Glomerular visceral epithelial cell (primary cell): ENCODE measurements around the gene ITPRIP.

Source experiments
- DNase-seq: peaks from one replicate; pipeline ENCODE4 v3.0.0-alpha.2; 2016; ENCODE audit errors: extremely low spot score

ITPRIP gene

DNA sequence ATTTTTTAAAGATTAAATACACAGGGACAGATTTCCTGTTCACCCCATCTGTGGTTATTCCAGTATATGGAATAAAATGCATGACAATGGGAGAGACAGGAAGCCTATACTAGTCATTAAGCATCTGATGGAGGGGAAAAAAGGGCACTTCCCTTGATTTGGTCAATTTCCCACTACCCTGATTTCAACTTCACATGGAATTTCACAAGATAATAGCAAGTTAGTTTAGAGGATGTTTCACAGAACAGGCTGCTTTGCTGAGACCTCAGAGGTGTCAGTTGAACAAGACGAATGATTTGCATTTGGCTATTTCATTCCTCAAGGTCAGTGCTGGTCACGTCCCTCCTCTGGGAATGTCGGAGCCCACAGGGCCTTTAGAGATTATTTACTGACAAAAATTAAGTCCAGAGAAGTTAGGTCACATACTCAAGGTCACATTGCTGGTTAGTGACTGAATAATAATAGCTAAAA is 4.7 kb upstream of the ITPRIP start:
- no peak for DNase-seq

DNA sequence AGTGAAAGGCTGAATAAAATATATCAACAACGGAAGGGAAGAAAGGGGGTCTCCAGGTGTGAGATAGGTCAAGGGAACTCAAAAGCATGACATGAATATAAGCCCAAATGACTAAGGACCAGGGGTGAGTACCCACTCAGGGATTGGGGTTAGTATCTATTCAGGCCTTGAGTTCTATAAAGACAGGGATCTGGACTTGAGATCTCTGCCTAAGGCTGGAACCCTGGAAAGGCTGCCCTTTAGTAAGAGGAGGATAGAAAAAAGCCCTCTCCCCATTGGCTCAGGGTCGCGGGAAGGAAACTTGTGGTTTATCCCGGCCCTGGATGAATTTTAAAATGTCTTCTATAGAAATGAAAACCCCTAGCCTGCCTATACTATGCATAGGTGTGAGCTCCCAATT is 2.4 kb upstream of the ITPRIP start:
- DNase-seq = no peak

GRCh38 chr10:104340111-104340526 is 1.9 kb upstream of the ITPRIP start:
- DNase-seq = no peak

DNA sequence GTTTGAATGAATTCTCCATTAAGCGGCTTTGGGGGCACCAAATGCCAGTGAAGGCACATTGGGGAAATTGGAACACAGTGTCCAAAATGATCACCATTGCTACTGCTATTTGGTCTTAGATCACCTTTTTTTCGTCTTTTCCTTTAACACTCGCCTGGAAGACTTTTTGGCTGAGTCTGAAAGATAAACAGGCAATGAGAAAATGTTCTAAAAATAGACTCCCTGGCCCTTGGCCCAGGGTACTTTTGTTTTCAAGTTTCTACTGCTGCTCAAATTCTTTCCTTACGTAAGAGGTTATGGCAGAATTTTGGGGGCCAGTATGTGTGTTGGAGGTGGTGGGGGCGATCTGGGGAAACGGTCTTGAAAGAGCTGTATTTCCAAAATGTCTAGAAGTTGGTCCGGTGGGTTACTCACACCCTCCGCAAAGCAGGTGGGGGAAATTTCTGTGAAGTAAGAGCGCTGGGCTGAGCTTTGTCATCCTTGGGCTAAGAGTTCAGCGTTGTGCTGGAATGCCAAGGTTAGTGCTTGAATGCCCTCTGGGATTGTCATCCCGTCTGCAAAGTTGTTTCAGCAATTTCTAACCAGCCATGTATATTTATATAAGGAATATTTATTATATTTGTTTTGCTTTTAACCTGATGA is 1.3 kb upstream of the ITPRIP start:
- peak; percentile 64 for DNase-seq

DNA sequence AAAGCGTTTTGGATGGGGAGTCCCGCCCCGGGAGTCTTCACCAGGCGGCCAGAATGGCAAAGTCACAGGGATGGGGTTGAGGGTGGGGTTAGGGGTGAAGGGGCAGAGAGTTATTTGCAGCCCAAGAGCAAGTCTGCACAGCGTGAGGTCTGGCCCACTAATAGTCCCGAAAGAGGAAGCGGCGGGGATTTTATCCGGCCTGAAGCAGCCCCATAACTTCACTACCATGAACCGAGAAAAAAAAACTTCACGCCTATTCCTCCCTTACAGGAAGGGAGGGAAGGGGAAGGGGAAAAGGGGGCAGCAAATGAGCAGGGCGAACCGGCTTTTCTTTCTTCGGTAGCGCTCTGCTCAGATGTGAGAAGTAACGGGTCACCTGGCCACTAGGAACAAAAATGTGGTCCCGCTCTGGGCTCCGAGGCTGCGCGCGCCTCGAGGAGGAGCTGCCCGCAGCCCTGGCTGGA is 712 bp downstream of the ITPRIP start:
- DNase-seq = peak; percentile 46

DNA sequence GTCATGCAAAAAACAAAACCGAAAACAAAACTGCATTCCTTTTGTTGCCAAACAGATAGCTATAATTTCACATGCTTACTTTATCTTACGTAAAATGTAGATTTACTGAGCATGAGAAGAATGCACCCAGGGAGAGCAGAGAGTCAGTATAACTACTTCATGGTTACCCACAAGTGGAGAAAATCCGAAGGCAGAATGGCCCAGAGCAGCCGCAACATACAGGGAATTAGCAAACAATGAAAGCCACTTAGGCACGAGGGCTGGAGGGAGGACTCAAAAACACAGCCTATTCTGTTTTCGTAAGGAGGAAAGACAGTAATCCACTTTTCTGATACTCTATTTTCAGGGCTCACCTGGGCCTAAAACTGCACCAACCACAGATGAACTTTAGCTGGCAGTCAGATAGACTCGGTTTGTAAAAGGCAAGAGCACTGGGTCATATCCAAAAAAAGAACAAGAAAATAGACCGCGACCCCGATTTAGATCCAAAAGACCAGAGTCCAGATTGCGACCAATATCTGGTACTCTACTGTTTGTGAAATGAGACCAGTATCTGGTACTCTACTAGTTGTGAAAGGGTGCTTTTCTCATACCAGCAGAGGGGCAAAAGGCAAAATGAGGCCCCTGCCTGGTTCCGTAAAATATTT is 1.3 kb downstream of the ITPRIP start:
- peak; percentile 57 for DNase-seq

GRCh38 chr10:104334965-104335650 is 3.2 kb downstream of the ITPRIP start:
- DNase-seq = no peak

GRCh38 chr10:104334561-104334960 is 3.7 kb downstream of the ITPRIP start:
- no peak for DNase-seq

- DNase-seq = no peak
These were observed 4.4 kb downstream of the ITPRIP start for GRCh38 chr10:104333728-104334373.

DNA sequence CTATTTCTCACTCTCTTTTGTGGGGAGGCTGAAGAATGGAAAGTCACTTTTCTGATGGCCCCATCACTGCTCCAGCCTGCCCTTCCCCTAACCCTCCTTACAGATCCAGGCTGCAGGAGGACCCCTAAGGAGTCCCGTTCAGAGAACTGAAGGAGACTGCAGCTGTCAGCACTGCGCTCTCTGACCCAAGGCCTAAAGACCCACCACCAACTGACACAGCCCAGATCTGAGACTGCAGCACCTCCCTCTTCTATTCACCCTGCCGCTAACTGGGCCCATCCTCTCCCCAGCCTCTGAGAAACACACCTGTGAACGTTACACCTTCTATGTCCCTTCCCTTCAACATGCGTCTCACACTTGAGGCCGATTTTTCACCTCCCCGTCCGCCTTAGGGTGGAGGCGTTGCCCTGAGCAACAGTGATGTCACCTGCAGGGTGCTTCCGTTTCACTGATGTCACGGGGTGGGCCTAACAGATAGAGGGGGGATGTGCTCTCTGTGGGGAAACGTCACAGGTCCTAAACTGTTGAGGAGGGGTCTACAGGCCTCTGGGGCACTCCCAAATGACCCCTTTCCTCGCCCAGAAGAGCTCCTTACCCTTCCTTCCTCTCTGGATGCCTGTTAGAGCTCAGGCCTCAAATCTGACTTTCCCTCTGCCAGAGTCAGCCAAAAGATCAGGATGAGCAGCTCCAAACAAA is 5.1 kb downstream of the ITPRIP start:
- no peak for DNase-seq

DNA sequence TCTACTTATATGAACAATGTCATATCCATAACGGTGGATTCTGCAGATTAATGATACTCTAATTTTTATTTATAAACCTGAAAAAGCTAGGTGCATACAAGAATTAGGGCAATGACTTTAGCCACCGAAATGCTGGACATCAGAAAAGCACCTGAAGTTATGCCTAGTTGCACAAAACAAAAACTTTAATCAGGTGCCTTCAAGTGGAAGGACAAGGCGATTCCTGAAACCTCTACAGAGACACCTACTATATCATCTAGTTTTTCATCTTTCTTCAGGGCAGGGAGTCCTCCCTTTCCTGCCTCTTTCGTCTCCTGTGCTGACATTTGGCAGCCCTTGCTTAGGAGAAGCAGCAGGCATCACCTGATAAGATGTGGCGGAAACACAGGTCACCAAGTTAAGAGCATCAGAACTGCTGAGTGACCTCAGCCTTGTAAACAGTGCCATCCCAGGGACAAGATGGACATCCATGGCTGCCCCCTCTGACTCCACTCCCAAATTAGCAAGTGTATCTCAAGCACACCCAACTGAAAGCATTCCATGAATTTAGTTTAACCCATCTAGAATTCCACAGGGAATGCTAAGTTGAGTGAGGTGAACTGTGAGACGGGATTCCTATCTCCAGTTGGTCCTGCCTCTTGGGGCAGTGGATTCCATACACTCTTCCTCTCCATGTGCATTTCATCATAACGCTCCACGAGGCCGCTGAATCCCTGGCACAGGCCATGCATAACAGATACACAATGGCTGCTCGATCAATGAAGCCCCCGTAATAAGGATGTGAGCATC is 5.8 kb downstream of the ITPRIP start:
- DNase-seq = no peak

DNA sequence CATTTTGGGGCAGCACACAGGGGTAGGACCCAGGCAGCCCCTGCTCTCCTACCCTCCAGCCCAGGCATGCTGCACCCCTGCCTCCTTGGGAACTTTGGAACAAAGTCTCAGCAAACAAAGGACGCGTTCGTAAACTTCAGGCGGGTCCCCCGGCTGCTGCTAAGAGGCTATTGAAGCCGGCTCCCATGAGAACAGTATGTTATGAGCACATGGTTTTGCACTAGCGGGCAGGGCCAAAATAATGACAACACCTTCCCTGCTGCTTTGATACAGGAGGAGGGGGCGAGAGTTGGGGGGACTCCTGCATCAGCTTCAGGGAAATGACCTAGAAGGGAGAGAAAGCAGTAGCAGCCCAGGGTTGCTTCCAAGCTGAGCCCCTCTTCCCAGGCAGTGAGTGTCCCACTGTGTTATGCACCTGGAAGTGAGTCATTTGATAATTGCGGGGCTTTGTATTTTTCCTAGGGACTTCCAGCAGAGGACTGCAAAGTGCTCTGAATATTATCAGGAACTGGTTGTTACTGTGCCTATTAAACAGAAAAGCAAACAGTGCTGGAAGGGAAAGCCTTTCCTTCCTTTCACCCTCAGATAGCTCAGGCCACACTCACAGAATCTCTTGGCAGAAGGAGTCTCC is 6.9 kb downstream of the ITPRIP start:
- DNase-seq = peak; percentile 62

- DNase-seq = peak; percentile 55
These were observed 7.8 kb downstream of the ITPRIP start for GRCh38 chr10:104330168-104331110.

DNA sequence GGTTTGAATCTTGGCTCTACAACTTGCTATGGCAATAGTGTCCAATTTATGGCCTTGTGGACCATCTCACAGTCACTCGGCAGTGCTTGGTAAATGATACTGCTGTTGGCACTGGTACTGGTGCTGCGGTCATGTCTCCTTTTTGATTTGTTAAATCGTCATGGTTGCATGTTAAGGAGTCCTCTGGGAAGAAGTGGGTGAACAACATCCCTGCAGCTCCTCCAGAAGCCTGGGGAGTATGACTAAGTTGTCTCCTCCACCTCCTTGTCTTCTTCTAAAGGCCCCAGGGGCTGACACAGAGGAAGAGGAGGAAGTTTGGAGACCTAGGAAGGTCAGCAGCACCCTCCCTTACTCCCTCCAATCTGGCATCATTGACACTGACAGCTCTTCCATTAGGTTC is 8.5 kb downstream of the ITPRIP start:
- DNase-seq = peak; percentile 71

GRCh38 chr10:104328896-104329710 is 9.2 kb downstream of the ITPRIP start:
- peak; percentile 88 for DNase-seq

DNA sequence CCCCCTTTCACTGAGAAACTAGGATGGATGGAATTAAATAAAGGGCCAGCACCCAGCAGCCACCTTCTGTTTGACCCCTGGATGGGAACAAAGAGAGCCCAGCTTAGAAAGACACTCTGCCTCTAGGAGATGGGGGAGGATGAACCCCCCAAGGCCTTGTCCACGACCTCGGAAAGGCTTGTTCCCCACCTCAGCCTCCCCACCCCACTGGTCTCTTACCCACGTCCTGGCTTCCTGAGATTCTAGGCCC is 9.7 kb downstream of the ITPRIP start:
- DNase-seq = no peak

GRCh38 chr10:104327745-104328645 is 10.3 kb downstream of the ITPRIP start:
- peak; percentile 85 for DNase-seq
